BLaER1 treated with 17β-estradiol and CSF1 and Interleukin-3, amounts not matched to agents 10 nM and 100 nM (cell line): ENCODE data around the gene ATXN3L.

Experiments used
- H3K27ac ChIP-seq, 11 experiments: shearing (Covaris generic); formaldehyde crosslinking; 2 replicates each; pipeline ENCODE4 v1.8.1; 2022
- H3K27me3 ChIP-seq, 11 experiments: shearing (Covaris generic); formaldehyde crosslinking; 2 replicates each; pipeline ENCODE4 v1.8.1; 2022
- H3K36me3 ChIP-seq, 11 experiments: shearing (Covaris generic); formaldehyde crosslinking; 2 replicates each; pipeline ENCODE4 v1.8.1; 2022
- H3K4me1 ChIP-seq, 10 experiments: shearing (Covaris generic); formaldehyde crosslinking; 2 replicates each; pipeline ENCODE4 v1.8.1; 2022
- H3K4me2 ChIP-seq, 11 experiments: shearing (Covaris generic); formaldehyde crosslinking; 2 replicates each; pipeline ENCODE4 v1.8.1; 2022
- H3K4me3 ChIP-seq, 10 experiments: shearing (Covaris generic); formaldehyde crosslinking; 2 replicates each; pipeline ENCODE4 v1.8.1; 2022
- H3K9ac ChIP-seq, 11 experiments: shearing (Covaris generic); formaldehyde crosslinking; 2 replicates each; pipeline ENCODE4 v1.8.1; 2022
- H3K9me3 ChIP-seq, 11 experiments: shearing (Covaris generic); formaldehyde crosslinking; replicated peaks in 1 of 11; 2 replicates each; pipeline ENCODE4 v1.8.1; 2022
- H4K20me1 ChIP-seq, 11 experiments: shearing (Covaris generic); formaldehyde crosslinking; 2 replicates each; pipeline ENCODE4 v1.8.1; 2022
- Cebpa-rat ChIP-seq, 11 experiments: shearing (Covaris generic); IDR thresholded peaks; 2 replicates each; pipeline ENCODE4 v1.8.1; 2022

The ATXN3L gene

DNA sequence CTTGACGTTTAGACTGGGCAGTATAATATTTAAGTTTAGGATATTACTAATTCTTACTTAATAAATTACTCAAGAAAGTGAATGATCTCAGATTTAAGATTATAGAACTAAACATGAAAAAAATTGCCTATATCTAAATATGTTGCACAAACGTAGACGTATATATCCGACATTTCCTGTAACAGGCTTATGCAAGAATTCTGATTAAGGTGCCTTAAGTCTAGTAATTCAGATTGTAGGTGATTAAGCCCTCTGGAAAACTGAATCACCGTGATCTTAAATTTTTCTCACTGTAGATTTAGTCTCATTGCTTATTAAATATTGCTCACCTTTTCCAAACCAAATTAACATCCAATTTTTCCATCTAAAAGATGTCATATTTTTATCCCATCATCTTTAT lies 24.0 kb downstream of the ATXN3L start:
- no peaks in the 10 kb centered on the region for H3K4me1 ChIP-seq
- H3K9me3 ChIP-seq, result no peaks in the 10 kb centered on the region
- H3K9ac ChIP-seq, result no peak overlapping the region
- H3K4me2 ChIP-seq, result no peak overlapping the region
- no peaks in the 10 kb centered on the region for H3K36me3 ChIP-seq
- H3K4me3 ChIP-seq, result no peak overlapping the region
- no peak overlapping the region for H3K27ac ChIP-seq
- H3K27me3 ChIP-seq, result peaks cover 15 to 44% (median 27%) of the 10 kb centered on the region in 11 experiments; a peak in 20 of 22 replicates
- no peak for TF ChIP-seq Cebpa-rat (IDR thresholded peaks at IDR 0.05)
- no peaks in the 10 kb centered on the region for H4K20me1 ChIP-seq

GRCh38 chrX:13293700-13294099 lies 26.2 kb downstream of the ATXN3L start:
- Histone ChIP-seq H3K4me1 (no peaks in the 10 kb centered on the region), H3K27ac (no peak overlapping the region), H3K9ac (no peak overlapping the region), H3K27me3 (peaks cover 15 to 36% (median 27%) of the 10 kb centered on the region in 11 experiments; a peak in 20 of 22 replicates), H4K20me1 (no peaks in the 10 kb centered on the region), H3K9me3 (no peaks in the 10 kb centered on the region), H3K4me2 (no peak overlapping the region), H3K4me3 (no peak overlapping the region), H3K36me3 (no peaks in the 10 kb centered on the region)
- TF ChIP-seq Cebpa-rat (IDR thresholded peaks at IDR 0.05), result no peak

GRCh38 chrX:13290891-13291614 lies 28.8 kb downstream of the ATXN3L start:
- no peak for TF ChIP-seq Cebpa-rat (IDR thresholded peaks at IDR 0.05)
- no peaks in the 10 kb centered on the region for H3K36me3 ChIP-seq
- H3K27ac ChIP-seq, result no peak overlapping the region
- H3K4me2 ChIP-seq, result no peak overlapping the region
- no peaks in the 10 kb centered on the region for H4K20me1 ChIP-seq
- H3K9ac ChIP-seq, result no peak overlapping the region
- peaks cover 0 to 7% (median 4%) of the 10 kb centered on the region in 11 experiments; a peak in 18 of 22 replicates for H3K9me3 ChIP-seq
- peaks cover 0 to 19% (median 0%) of the 10 kb centered on the region in 10 experiments; a peak in 4 of 20 replicates for H3K4me1 ChIP-seq
- H3K27me3 ChIP-seq, result peaks cover 8 to 22% (median 15%) of the 10 kb centered on the region in 11 experiments; a peak in 18 of 22 replicates
- no peak overlapping the region for H3K4me3 ChIP-seq

DNA sequence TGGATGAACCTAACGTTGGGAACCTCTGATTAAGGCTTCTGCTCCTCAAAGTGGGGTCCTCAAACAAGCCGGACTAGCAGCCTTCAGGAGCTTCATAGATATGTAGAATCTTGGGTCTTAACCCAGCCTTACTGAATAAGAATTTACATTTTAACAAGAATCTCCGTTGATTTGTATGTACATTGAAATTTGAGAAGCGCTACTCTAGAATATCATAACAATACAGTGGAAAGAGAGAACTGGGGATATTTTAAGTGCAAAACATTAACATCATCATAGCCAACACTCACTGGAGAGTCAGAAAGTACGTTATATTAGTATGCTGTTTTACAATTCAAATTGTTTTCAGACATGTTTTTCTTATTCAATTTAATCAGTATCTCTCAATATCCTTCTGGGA lies 31.2 kb downstream of the ATXN3L start:
- H3K27me3 ChIP-seq, result peaks cover 0 to 9% (median 4%) of the 10 kb centered on the region in 11 experiments; a peak in 9 of 22 replicates
- H4K20me1 ChIP-seq, result no peaks in the 10 kb centered on the region
- no peak overlapping the region for H3K4me2 ChIP-seq
- H3K27ac ChIP-seq, result no peak overlapping the region
- H3K9ac ChIP-seq, result no peak overlapping the region
- peaks cover 21 to 29% (median 24%) of the 10 kb centered on the region in 11 experiments for H3K9me3 ChIP-seq
- no peak for TF ChIP-seq Cebpa-rat (IDR thresholded peaks at IDR 0.05)
- H3K4me3 ChIP-seq, result no peak overlapping the region
- peaks cover 0 to 6% (median 0%) of the 10 kb centered on the region in 11 experiments; a peak in 1 of 22 replicates for H3K36me3 ChIP-seq
- H3K4me1 ChIP-seq, result peaks cover 0 to 24% (median 3%) of the 10 kb centered on the region in 10 experiments; a peak in 7 of 20 replicates

DNA sequence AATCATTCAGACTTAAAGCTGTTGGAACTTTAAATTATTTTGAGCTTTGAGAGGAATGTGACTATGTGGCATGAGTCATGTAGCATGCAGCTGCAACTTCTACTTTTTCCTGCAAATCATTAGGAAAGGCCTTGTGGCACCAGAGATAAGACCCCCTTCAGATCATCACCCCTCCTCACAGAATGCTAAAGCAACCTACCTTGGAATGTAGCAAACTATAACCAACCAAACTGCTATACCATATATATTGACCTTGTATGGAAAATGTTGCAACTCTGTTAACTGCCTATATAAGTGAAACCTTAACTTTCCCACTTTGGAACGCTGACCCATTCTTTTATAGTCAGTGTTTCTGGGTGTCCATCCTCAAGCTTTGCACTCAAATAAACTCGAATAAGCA lies 32.0 kb downstream of the ATXN3L start:
- Histone ChIP-seq H3K27me3 (peaks cover 0 to 6% (median 0%) of the 10 kb centered on the region in 11 experiments; a peak in 4 of 22 replicates), H3K4me2 (peak overlapping the region in 2 of 11 experiments; percentile 17 to 34; a peak in 2 of 22 replicates), H3K27ac (no peak overlapping the region), H3K4me3 (no peak overlapping the region), H3K36me3 (peaks cover 0 to 6% (median 0%) of the 10 kb centered on the region in 11 experiments; a peak in 1 of 22 replicates), H3K9me3 (peaks cover 21 to 31% (median 25%) of the 10 kb centered on the region in 11 experiments), H3K4me1 (peaks cover 0 to 30% (median 5%) of the 10 kb centered on the region in 10 experiments; a peak in 8 of 20 replicates), H3K9ac (no peak overlapping the region), H4K20me1 (no peaks in the 10 kb centered on the region)
- no peak for TF ChIP-seq Cebpa-rat (IDR thresholded peaks at IDR 0.05)

DNA sequence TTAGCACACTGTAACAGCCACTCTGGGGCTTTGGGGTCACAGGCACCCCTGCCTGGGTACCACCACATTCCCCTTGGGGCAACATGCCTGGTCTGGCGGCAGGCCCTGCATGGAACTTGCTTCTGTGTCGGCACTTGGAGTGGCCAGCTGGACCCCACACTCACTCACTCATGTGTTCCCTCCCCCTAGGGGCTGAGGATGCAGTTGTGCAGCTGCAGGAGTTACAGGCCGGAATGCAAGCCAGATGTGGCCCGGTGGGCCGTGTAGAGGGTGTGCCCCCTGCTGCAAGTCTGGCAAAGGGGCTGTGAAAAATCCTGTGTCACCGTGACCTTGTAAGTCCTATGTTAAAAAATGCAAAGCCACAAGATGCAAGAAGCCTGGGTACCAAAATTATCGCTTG lies 34.2 kb downstream of the ATXN3L start:
- Histone ChIP-seq H3K9ac (no peak overlapping the region), H3K4me1 (peaks cover 0 to 30% (median 5%) of the 10 kb centered on the region in 10 experiments; a peak in 8 of 20 replicates), H3K9me3 (peaks cover 21 to 36% (median 25%) of the 10 kb centered on the region in 11 experiments), H3K4me3 (peak overlapping the region in 1 of 10 experiments; percentile 6; a peak in 2 of 20 replicates), H4K20me1 (no peaks in the 10 kb centered on the region), H3K27ac (no peak overlapping the region), H3K36me3 (peaks cover 0 to 6% (median 0%) of the 10 kb centered on the region in 11 experiments; a peak in 1 of 22 replicates), H3K4me2 (no peak overlapping the region), H3K27me3 (peaks cover 0 to 6% (median 0%) of the 10 kb centered on the region in 11 experiments; a peak in 4 of 22 replicates)
- no peak for TF ChIP-seq Cebpa-rat (IDR thresholded peaks at IDR 0.05)

- Histone ChIP-seq H3K4me1 (peaks cover 0 to 30% (median 5%) of the 10 kb centered on the region in 10 experiments; a peak in 8 of 20 replicates), H3K9ac (no peak overlapping the region), H3K4me2 (no peak overlapping the region), H4K20me1 (no peaks in the 10 kb centered on the region), H3K27me3 (peaks cover 0 to 9% (median 0%) of the 10 kb centered on the region in 11 experiments; a peak in 5 of 22 replicates), H3K36me3 (peaks cover 0 to 6% (median 0%) of the 10 kb centered on the region in 11 experiments; a peak in 1 of 22 replicates), H3K4me3 (peak overlapping the region in 1 of 10 experiments; percentile 6; a peak in 2 of 20 replicates), H3K27ac (no peak overlapping the region), H3K9me3 (peaks cover 21 to 36% (median 25%) of the 10 kb centered on the region in 11 experiments)
- no peak for TF ChIP-seq Cebpa-rat (IDR thresholded peaks at IDR 0.05)
Measured at GRCh38 chrX:13285229-13285628, 34.6 kb downstream of the ATXN3L start.

- no peak overlapping the region for H3K4me2 ChIP-seq
- H4K20me1 ChIP-seq, result no peaks in the 10 kb centered on the region
- H3K36me3 ChIP-seq, result peaks cover 0 to 6% (median 0%) of the 10 kb centered on the region in 11 experiments; a peak in 1 of 22 replicates
- TF ChIP-seq Cebpa-rat (IDR thresholded peaks at IDR 0.05), result no peak
- peak overlapping the region in 1 of 11 experiments; percentile 64; a peak in 2 of 22 replicates for H3K27ac ChIP-seq
- H3K9ac ChIP-seq, result no peak overlapping the region
- H3K4me3 ChIP-seq, result no peak overlapping the region
- peaks cover 0 to 30% (median 5%) of the 10 kb centered on the region in 10 experiments; a peak in 8 of 20 replicates for H3K4me1 ChIP-seq
- H3K9me3 ChIP-seq, result peaks cover 21 to 36% (median 25%) of the 10 kb centered on the region in 11 experiments
- peaks cover 0 to 10% (median 0%) of the 10 kb centered on the region in 11 experiments; a peak in 5 of 22 replicates for H3K27me3 ChIP-seq
Measured at GRCh38 chrX:13284570-13284969, 35.3 kb downstream of the ATXN3L start.
